Measurements from ENCODE around the gene U2AF1L4.

The U2AF1L4 gene

GRCh38 chr19:35745328-35746086, at the start of gene U2AF1L4, which contains the start of gene PSENEN:
Gene U2AF1L4, minus strand, starts transcription at chr19:35745418. Its CDS starts 27 bp downstream, at chr19:35745391.
Gene PSENEN, plus strand, starts transcription at chr19:35745651. Its CDS starts 280 bp downstream, at chr19:35745931.
- TF ChIP-seq CTCF (IDR thresholded peaks at IDR 0.05; ENCODE audit: low read depth, low read length), result no peak
- Histone ChIP-seq H3K4me2 (ENCODE audit: low read length) (peak within 1 kb of the TSS; percentile 97), H3K4me1 (ENCODE audit: low read length) (peaks cover 41% of the 10 kb centered on the region), H3K36me3 (replicated peaks; ENCODE audit: low read depth, low read length) (no peaks in the 10 kb centered on the region), H3K4me3 (ENCODE audit: low read length) (peak within 1 kb of the TSS; percentile 89), H3K27ac (ENCODE audit: low read length) (peak within 1 kb of the TSS; percentile 89), H2AFZ (ENCODE audit: low read depth, low read length) (peak within 1 kb of the TSS; percentile 22; the same call in 1 of the 2 replicates), H3K27me3 (ENCODE audit: low read depth, low read length) (no peaks in the 10 kb centered on the region), H4K20me1 (ENCODE audit: insufficient read depth, low read length) (no peaks in the 10 kb centered on the region), H3K9me3 (ENCODE audit: insufficient read depth, low read length) (no peaks in the 10 kb centered on the region), H3K9ac (ENCODE audit: low read length) (peak within 1 kb of the TSS; percentile 95), H3K79me2 (ENCODE audit: low read length) (peaks cover 15% of the 10 kb centered on the region)

- H2AFZ ChIP-seq (ENCODE audit: low read depth, low read length), result no peak overlapping the region
- no peak overlapping the region for H3K9ac ChIP-seq (ENCODE audit: low read length)
- no peak overlapping the region for H3K27ac ChIP-seq (ENCODE audit: low read length)
- TF ChIP-seq EZH2phosphoT487 (IDR thresholded peaks at IDR 0.05; ENCODE audit: low read depth) (no peak), CTCF (IDR thresholded peaks at IDR 0.05; ENCODE audit: low read depth, low read length) (no peak)
- H3K4me3 ChIP-seq (ENCODE audit: low read length), result no peak overlapping the region
- no peaks in the 10 kb centered on the region for H3K36me3 ChIP-seq (replicated peaks; ENCODE audit: low read depth, low read length)
- no peaks in the 10 kb centered on the region; the same call in 1 of the 2 replicates for H3K27me3 ChIP-seq (ENCODE audit: low read depth, low read length)
- no peaks in the 10 kb centered on the region; the same call in 1 of the 2 replicates for H3K4me1 ChIP-seq (ENCODE audit: low read length)
- no peaks in the 10 kb centered on the region for H4K20me1 ChIP-seq (ENCODE audit: insufficient read depth, low read length)
- H3K79me2 ChIP-seq (ENCODE audit: low read length), result no peaks in the 10 kb centered on the region
- H3K9me3 ChIP-seq (ENCODE audit: insufficient read depth, low read length), result no peaks in the 10 kb centered on the region
- H3K4me2 ChIP-seq (ENCODE audit: low read length), result no peak overlapping the region
Observed at GRCh38 chr19:35793381-35794165, 48.4 kb upstream of the U2AF1L4 start.

GRCh38 chr19:35792888-35793287, 47.7 kb upstream of the U2AF1L4 start:
- Histone ChIP-seq H3K79me2 (ENCODE audit: low read length) (no peaks in the 10 kb centered on the region), H3K36me3 (replicated peaks; ENCODE audit: low read depth, low read length) (no peaks in the 10 kb centered on the region), H3K4me3 (ENCODE audit: low read length) (no peak overlapping the region), H3K4me1 (ENCODE audit: low read length) (no peaks in the 10 kb centered on the region; the same call in 1 of the 2 replicates), H3K9ac (ENCODE audit: low read length) (no peak overlapping the region), H3K9me3 (ENCODE audit: insufficient read depth, low read length) (no peaks in the 10 kb centered on the region), H2AFZ (ENCODE audit: low read depth, low read length) (no peak overlapping the region), H3K27ac (ENCODE audit: low read length) (no peak overlapping the region), H4K20me1 (ENCODE audit: insufficient read depth, low read length) (no peaks in the 10 kb centered on the region), H3K4me2 (ENCODE audit: low read length) (no peak overlapping the region), H3K27me3 (ENCODE audit: low read depth, low read length) (no peaks in the 10 kb centered on the region; the same call in 1 of the 2 replicates)
- TF ChIP-seq CTCF (IDR thresholded peaks at IDR 0.05; ENCODE audit: low read depth, low read length), result no peak
- TF ChIP-seq EZH2phosphoT487 (IDR thresholded peaks at IDR 0.05; ENCODE audit: low read depth), result no peak

GRCh38 chr19:35792312-35792711, 47.1 kb upstream of the U2AF1L4 start:
- Histone ChIP-seq H3K36me3 (replicated peaks; ENCODE audit: low read depth, low read length) (no peaks in the 10 kb centered on the region), H4K20me1 (ENCODE audit: insufficient read depth, low read length) (no peaks in the 10 kb centered on the region), H3K27me3 (ENCODE audit: low read depth, low read length) (no peaks in the 10 kb centered on the region; the same call in 1 of the 2 replicates), H3K4me2 (ENCODE audit: low read length) (no peak overlapping the region), H3K27ac (ENCODE audit: low read length) (no peak overlapping the region), H3K4me3 (ENCODE audit: low read length) (no peak overlapping the region), H3K9me3 (ENCODE audit: insufficient read depth, low read length) (no peaks in the 10 kb centered on the region), H3K79me2 (ENCODE audit: low read length) (no peaks in the 10 kb centered on the region), H3K4me1 (ENCODE audit: low read length) (no peaks in the 10 kb centered on the region; the same call in 1 of the 2 replicates), H3K9ac (ENCODE audit: low read length) (no peak overlapping the region), H2AFZ (ENCODE audit: low read depth, low read length) (no peak overlapping the region)
- TF ChIP-seq EZH2phosphoT487 (IDR thresholded peaks at IDR 0.05; ENCODE audit: low read depth), result no peak
- no peak for TF ChIP-seq CTCF (IDR thresholded peaks at IDR 0.05; ENCODE audit: low read depth, low read length)

Measured in OCI-LY3 (cell line).